ENCODE data around the gene METTL25B.

Gene METTL25B

DNA sequence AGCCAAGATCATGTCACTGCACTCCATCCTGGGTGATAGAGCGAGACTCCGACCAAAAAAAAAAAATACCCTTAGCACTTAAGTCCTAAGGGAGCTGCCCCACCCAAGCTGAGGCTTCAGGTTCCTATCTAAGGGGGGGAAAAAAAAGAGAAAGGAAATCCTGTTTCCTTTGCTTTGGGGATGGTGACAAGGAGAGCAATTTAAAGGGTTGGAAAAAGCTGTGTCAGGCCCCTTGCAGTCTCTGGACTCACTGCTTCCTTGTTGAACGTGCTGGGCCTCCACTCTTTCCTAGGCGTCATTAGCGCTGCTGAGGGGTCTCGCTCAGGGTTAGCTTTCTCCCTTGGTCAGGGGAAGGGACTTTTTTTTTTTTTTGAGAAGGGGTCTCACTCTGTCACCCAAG lies 57.2 kb downstream of the METTL25B start:
- H3K27ac ChIP-seq, result no peak overlapping the region
- TF ChIP-seq, protein P1, sequence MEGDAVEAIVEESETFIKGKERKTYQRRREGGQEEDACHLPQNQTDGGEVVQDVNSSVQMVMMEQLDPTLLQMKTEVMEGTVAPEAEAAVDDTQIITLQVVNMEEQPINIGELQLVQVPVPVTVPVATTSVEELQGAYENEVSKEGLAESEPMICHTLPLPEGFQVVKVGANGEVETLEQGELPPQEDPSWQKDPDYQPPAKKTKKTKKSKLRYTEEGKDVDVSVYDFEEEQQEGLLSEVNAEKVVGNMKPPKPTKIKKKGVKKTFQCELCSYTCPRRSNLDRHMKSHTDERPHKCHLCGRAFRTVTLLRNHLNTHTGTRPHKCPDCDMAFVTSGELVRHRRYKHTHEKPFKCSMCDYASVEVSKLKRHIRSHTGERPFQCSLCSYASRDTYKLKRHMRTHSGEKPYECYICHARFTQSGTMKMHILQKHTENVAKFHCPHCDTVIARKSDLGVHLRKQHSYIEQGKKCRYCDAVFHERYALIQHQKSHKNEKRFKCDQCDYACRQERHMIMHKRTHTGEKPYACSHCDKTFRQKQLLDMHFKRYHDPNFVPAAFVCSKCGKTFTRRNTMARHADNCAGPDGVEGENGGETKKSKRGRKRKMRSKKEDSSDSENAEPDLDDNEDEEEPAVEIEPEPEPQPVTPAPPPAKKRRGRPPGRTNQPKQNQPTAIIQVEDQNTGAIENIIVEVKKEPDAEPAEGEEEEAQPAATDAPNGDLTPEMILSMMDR (conservative IDR thresholded peaks at IDR 0.05), result no peak

Measured in VCaP (cell line).